ENCODE measurements around the gene OPHN1.

DNA sequence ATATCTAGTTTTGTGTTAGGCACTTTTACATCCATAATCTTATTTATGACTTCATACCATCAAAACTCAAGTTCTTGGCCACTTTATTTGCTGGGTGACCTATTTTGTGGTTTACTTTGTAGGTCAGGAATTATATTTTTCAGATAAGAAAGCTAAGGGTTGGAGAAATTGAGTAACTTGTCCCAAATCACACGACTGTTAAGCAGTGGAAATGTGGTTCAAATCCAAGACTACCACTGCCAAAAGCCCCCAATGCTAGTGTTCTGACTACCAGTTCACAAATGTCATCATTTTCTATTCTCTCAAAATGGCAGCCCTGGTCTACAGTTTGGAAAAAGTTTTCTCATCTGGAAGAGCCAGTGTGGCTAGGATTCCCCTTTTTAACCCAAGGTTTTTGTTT is 74.6 kb downstream of the OPHN1 start:
- no peak for TF ChIP-seq CTCF (IDR thresholded peaks at IDR 0.05)
- TF ChIP-seq POLR2A (IDR thresholded peaks at IDR 0.05) = no peak
